Activated CD4-positive, CD25-positive, alpha-beta regulatory T cell treated with anti-CD3 and anti-CD28 coated beads, Interleukin-2, amount 50 U/mL, for 16 hours (primary cell): ENCODE results near the gene SLC29A1.
A peak's percentile ranks its signal among the peaks of the same experiment; 100 is the strongest.
"Not testable (repeated sequence)": the region's sequence is repeated elsewhere in the genome, so short reads cannot be mapped to it uniquely, and the experiment has no call there.

Experiments
- DNase-seq: peaks from one replicate; pipeline ENCODE4 v3.0.0-alpha.2; 2020; ENCODE audit warnings: low read depth, low spot score

Gene SLC29A1

DNA sequence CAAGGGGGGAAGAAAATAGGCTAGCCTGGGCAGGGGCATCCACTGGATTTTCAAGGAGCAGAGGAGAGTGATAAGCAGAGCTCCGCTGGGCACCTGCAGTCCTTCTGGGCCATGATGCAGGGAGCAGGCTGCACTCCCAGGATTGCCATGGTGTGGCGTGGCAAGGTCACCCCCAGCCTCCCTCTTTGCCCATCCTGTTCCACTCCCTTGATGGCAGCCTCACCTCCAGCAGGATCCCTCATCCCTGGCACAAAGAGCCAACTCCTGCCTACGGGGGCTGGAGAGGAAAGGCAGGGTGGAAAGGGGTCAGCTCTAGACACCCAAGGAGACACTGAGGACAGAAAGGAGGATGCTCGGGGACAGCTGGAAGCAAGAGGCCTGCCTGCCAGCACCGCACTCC lies 29.1 kb upstream of the SLC29A1 start:
- DNase-seq, result no peak

DNA sequence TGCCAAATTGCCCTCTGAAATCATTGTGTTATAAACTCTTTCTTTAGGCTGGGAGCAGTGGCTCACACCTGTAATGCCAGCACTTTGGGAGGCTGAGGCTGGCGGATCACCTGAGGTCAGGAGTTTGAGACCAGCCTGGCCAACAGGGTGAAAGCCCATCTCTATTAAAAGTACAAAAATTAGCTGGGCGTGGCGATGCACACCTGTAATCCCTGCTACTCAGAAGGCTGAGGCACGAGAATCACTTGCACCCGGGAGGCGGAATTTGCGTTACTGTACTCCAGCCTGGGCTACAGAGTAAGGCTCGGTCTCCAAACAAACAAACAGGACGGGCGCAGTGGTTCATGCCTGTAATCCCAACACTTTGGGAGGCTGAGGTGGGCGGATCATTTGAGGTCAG lies 27.0 kb upstream of the SLC29A1 start:
- DNase-seq, result not testable (repeated sequence)

DNA sequence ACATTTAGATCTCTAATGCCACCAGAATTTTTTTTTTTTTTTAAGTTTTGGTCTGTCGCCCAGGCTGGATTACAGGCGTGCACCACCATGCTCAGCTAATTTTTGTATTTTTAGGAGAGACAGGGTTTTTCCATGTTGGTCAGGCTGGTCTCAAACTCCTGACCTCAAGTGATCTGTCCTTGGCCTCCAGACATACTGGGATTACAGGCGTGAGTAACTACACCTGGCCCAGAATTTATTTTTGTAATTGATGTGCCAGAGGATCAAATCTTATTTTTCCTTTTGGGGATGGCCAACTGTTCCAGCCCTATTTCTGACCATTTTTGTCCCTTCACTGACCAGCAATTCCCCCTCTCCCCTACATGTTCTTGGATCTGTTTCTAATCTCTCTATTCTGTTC lies 24.7 kb upstream of the SLC29A1 start:
- DNase-seq, result no peak

DNA sequence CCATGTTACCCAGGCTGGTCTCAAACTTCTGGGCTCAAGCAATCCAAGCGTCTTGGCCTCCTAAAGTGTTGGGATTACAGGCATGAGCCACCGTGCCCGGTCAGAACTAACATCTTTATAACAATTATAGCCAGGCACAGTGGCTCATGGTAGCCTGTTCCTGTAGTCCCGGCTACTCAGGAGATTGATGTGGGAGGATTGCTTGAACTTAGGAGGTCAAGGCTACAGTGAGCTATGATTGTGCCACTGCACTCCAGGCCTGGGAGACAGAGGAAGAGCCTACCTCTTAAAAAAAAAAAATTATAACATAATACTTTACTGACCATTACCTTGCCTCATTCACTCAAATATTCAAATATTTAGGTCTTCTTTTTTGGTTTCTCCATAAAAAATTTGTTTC lies 23.5 kb upstream of the SLC29A1 start:
- DNase-seq, result no peak

DNA sequence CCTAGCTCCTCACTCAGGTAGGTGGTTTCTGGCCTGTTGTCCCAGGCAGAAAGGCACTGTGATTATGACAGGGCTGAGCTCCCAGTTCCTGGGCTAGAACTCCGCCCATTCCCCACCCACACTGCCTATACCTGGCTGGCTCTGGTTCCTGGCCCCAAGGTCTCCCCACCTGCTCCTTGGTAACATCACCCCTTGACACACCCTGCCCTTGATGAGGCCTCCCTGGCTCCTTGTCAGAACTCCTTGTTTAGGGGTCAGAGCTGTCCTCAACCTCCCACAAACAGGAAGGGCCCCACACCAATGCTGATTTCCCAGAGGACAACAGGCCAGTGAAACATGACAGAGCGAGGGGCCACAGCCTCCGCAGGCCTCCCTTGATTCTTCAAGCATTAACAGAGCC lies 22.2 kb upstream of the SLC29A1 start:
- no peak for DNase-seq

DNA sequence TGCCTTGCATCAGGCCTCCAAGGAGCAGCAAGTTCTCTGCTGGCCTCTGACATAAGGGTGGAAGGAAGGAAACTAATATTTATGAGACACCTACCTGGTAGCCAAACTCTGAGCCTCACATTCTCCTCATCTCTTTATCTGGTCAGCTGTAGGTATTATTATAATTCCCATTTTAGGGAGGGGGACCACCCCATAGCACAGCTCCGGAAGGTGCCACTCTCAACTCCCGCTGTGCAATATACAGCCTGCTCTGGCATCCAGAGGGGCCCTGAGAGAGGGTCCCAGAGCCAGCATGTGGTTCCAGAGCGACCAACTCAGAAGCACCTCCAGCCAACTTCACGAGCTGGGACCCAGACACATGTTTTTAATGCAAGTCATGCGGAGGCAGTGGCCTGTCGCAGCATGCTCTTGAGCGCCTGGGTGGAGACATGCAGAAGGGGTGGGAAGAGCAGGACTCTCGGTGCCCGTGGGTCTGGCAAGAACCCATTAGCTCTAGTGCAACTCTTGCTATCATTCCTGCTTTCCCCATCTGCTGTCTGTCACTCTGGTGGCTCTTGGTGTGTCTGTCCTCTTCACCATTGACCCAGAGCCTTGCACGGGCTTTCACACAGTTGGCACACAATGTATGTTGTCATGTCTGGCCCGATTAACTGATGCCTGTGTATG lies 21.6 kb upstream of the SLC29A1 start:
- DNase-seq, result no peak

DNA sequence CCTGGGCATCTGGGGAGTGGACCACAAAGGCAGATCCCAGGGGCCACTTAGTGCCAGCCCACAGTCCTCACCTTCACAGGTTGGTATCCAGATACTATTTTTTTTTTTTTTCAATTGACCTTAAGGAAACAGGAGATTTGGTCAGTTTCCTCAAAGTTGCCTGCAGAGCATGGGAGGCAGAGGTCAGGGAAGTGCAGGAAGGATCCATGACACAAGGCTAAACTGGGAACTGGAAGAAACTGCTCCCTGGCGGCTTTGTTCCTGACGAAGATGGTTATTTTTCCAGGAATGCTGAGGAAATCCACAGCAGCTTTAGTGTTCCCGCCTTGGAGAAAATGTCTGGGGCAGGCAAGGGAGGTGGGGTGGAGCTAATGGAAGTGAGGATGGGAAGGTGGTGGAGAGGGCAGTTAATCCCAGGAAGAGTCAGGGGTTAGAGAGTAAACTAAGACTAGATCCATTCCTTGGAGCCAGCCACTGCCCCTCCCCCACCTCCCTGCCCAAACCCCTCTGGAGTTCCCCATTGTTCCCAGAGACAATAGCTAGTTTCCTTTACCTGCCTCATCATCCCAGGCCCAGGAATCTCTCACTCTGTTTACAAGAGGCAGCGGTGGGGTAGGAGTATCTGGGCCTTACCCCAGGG lies 20.9 kb upstream of the SLC29A1 start:
- no peak for DNase-seq

DNA sequence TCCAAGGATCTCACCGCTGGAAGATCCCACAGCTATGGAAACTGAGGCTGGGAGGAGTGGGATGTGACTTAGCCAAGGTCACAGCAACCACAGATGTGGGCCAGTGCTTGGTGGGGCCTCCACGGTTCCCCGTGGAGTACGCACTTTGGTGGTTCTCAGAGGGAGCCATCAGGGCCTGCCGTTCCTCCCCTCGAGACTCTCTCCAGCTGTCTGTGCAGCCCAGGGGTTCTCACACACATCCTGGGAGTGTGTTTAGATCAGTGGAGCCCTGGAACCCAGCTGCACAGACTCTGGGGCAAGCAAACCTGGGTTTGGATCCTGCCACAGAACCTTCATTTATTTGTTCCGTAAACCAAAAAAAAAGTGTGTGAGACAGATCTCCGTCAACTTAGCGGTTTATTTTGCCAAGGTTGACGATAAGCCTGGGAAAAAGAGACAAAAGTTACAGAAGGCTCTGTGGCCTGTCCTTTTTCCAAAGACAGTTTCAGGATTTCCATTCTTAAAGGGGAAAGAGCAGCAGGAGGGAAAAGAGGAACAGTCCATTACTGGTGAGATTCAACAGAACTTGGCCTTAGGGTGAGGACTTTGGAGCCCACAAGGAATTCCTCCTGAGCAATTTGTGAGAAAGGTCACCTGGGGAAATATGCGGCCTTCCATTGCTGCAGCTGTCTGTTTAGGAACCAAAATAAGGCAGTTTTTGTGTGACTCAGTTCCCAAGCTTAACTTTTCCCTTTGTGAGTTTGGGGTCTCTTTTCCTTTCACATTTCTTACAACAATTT lies 20.2 kb upstream of the SLC29A1 start:
- DNase-seq, result no peak

DNA sequence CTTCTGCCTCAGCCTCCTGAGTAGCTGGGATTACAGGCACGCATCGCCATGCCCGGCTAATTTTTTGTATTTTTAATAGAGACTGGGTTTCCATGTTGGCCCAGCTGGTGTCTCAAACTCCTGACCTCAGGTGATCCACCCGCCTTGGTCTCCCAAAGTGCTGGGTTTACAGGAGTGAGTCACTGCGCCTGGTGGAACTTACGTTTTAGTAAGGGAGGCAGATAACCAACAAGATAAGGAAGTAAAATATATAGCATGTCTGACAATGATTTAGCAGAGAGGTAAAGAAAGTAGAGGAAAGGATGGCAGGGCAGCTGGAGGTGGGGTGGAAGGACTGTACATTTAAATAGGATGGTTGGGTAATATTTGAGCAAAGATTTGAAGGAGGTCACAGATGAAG lies 19.4 kb upstream of the SLC29A1 start:
- DNase-seq, result no peak

DNA sequence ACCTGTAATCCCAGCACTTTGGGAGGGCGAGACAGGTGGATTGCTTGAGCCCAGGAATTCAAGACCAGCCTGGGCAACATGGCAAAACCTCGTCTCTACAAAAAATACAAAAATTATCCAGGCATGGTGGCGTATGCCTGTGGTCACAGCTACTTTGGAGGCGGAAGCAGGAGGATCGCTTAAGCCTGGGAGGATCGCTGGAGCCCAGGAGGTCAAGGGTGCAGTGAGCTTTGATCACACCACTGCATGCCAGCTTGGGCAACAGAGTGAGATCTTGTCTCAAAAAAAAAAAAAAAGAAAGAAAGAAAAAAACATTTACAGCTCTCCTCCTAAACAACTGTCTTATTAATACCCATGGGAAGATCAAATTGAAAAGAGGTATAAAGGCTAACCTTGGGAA lies 15.4 kb upstream of the SLC29A1 start:
- no peak for DNase-seq

DNA sequence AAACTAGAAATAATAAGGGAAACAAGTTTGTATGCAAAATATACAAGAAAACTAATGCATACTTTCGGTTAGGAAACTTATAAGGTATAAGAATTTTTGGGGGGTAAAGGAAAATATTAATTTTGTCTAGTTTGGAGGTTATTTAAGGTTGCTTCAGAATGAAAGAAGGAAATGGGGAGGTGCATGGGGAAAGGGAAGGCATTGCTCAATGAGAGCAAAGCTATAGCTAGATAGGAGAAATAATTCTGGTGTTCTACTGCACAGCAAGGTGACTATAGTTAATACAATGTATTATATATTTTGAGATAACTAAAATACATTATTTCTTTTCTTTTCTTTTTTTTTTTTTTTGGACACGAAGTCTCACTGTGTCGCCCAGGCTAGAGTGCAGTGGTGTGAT lies 12.1 kb upstream of the SLC29A1 start:
- DNase-seq, result no peak

DNA sequence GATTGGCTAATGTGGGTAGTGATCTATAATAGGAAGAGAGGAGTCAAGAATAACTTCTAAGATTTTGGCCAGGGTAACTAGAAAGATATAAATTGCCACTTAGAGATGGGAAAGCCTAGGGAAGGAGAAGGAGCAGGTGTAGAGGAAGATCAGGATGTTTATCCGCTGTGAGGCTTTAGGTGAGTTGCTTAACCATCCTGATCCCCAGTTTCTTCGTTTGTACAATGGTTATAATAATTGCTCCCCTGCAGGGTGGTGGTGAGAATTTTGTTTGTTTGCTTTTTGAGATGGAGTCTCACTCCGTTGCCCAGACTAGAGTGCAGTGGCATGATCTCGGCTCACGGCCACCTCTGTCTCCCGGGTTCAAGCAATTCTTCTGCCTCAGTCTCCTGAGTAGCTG lies 9.1 kb upstream of the SLC29A1 start:
- no peak for DNase-seq

DNA sequence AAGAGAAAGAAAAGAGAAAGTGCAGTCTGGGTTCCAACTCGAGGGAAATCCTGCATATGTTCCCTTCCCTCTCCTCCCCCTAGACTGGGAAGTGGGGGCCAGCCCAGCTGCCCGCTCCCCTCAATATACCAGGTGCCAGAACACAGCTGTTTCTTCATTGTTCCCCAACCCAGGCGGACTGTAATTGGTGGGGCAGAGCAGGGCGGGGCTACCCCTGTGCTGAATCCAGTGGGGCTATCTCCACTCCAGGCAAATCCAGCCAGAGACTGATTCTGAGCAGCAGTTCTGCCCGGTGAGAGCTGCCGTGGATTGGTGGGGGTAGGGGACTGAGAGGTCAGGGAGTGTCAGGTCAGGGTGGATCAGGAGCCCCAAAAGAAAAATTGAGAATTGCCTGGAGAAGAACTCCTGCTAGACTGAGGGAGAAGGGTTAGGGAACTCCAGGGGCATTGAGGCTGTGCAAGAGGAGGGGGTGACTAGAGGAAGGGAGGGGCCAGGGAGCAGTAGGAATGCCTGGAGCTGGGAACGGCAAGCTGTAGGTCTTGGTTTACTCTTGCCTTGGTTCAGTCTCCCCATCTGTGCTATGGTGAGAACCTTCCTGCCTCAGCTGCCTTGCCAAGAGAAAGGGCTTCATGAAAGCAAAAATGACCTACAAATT lies 6.6 kb upstream of the SLC29A1 start, which contains the start of gene MYMX:
MYMX (plus strand) TSS at position 250 of the 655 bp plus-strand sequence. CDS start 546 bp downstream, outside the sequence.
- no peak for DNase-seq

DNA sequence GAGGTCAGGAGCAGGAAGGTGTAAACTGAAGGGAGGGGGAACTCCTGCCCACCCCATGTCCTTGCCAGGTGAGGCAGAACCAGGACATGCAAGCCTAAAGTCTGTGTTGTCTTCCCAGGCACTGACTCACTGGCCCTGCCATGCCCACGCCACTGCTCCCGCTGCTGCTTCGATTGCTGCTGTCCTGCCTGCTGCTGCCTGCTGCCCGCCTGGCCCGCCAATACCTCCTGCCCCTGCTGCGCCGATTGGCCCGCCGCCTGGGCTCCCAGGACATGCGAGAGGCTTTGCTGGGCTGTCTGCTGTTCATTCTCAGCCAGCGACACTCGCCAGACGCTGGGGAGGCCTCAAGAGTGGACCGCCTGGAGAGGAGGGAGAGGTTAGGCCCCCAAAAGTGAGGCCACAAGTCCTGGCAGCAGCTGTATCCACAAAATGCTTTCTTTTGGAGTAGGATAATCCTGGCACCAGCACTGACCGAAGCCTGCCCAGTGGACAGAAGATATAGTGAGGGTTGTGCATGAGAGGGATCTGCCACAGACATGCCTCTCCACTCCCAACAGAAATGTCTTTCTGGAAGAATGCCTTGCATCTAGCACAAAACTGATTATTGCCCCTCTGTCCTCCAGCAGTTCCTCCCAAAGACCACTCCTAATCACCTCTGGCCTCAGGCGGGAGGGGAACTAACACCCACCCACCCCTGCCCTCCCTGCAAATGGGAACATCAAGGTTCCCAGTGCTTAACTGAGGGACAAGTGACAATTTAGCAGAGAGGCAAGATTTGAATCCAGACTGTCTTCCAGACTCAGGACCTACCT lies 5.9 kb upstream of the SLC29A1 start:
- no peak for DNase-seq

DNA sequence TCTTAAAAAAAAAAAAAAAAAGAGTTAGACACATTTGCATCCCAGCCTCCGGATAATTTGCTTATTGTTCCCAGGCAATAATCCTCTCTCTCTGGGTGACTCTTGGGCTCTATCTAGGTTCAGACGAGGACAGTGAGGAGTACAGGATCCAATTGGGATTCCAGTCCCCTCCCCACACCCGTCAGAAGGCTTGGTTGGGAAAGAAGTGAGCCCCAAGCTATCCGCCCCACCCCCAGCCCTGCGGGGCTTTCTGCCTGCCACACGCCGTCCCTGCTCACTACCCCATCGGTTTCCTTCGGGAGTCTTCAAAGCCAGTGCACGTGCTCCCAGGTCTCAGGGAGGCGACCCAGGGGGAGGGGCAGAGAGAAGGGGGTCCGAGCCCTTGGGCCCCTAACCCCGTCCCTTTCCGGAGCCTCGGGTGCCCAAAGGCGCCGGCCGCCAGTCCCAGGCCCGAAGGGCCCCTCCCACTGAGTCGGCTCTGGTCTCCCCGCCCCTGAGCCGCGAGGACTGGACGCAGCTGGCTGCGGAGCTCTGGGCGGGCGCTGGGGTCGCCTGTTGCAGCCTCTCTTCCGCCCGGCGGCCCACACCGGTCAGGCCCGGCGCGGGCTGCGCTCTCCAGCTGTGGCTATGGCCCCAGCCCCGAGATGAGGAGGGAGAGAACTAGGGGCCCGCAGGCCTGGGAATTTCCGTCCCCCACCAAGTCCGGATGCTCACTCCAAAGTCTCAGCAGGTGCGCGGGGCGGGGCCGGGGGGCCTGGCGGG lies 4.2 kb upstream of the SLC29A1 start:
- no peak for DNase-seq

DNA sequence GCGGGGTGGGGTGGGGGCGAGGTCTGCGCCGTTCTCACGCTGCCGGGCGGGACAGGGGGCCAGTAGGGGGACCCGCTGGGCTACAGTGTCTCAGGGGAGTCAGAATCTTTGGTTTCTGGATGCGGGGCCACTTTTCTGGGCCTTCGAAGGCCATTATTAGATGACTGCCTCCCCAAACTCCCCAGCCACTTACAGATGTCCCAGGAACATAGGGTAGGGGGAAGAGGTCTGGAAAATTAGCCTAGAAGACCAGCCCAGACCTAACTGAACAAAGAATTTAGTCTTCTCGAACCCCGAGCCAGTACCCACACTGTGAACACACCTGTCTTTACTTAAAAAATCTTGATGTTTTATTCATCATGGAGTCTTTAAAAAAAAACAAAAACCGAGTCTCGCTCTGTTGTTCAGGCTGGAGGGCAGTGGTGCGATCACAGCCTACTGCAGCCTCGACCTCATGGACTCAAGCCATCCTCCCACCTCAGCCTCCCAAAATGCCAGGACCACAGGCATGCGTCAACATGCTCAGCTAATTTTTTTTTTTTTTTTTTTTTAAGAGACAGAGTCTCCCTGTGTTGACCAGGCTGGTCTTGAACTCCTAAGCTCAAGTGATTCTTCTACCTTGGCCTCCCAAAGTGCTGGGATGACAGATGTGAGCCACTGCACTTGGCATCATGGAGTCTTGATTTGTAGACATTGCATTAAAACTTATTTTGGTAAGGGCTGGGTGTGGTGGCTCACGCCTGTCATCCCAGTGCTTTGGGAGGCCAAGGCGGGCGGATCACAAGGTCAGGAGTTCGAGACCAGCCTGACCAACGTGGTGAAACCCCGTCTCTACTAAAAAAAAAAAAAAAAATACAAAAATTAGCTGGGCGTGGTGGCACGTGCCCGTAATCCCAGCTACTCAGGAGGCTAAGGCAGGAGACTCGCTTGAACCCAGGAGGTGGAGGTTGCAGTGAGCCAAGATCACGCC lies 3.3 kb upstream of the SLC29A1 start:
- DNase-seq, result no peak

DNA sequence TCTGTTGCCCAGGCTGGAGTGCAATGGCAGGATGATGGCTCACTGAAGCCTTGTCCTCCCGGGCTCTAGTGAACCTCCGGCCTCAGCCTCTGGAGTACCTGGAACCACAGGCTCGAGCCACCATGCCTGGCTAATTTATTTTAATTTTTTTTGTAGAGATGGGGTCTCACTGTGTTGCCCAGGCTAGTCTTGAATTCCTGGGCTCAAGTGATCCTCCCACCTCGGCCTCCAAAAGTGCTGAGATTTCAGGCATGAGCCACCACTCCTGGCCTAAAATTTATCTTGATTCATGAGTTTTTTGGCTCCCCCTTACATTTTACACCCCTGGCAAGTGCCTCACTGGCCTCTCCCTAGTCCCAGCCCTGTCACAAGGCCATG lies 2.5 kb upstream of the SLC29A1 start:
- DNase-seq, result no peak

DNA sequence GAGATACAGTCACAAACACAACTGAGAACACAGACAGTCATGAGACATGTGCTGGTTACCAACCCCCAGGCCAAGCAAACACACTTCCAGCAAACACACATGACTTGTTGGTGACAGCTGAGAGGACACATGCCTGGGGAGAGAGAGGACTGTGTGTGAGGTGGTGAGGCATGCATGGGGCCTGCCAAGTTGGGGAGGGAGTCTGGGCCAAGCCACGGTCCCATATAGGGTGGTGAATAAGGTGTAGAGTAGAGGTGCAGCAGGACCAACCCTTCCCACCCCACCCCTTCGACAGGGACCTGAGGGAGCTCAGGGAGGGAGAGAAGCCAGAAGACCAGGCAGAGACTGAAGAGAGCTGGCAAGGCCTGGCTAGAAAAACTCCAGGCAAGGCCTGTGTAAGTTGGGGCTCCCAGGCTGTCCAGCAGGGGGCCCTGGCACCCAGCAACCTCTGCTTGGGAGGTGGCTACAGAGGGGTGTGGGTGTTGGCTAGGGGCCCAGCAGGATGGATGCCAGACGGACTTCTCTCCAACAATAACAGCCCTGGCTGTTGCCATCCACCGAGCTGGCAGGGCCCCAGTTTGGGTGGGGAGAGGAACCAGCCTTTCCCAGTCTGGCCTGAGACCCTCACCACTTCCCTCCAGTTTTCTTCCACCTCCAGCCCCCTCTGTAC lies 2.0 kb upstream of the SLC29A1 start:
- DNase-seq, result peak; percentile 41

DNA sequence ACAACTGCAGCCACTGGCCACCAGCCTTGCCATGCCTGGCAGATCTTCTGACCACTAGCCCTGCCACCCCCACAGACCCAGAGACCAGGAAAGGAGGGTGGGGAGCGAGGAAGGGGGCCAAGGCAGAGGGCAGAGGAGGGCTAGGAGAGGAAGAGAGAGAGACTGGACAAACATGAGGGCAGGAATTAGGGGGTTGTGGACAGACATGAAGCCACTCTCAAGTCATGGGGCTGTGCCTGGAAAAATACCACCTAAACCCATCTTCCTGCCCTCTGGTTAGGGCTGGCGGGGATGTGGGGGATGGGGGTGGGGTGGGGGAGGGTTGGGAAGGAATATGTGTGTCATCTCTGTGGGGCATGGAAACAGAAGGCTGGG lies 1.4 kb upstream of the SLC29A1 start:
- no peak for DNase-seq
